GM12878 (cell line): ENCODE data around the gene PBOV1.

ENCODE experiments used
- ATF2 ChIP-seq: IDR thresholded peaks from 2 replicates; pipeline ENCODE4 v1.6.1; 2012; ENCODE audit warnings: low read length, inconsistent platforms
- ATF3 ChIP-seq: IDR thresholded peaks from 2 replicates; pipeline ENCODE4 v1.6.1; 2011; ENCODE audit warnings: low read depth, mild to moderate bottlenecking, low read length, moderate library complexity, borderline replicate concordance; ENCODE audit errors: extremely low read depth
- BHLHE40 ChIP-seq, 2 experiments: fragments of 450-650 bp in 1 of 2; IDR thresholded peaks; 2 replicates each; pipeline ENCODE4 v1.6.1; 2011 to 2017; ENCODE audit warnings: low read depth in 2 of 2, borderline replicate concordance in 1 of 2, improper control_type of control experiment in 1 of 2, low read length in 1 of 2, mild to moderate bottlenecking in 1 of 2
- CBX5 ChIP-seq: sonication (generic); IDR thresholded peaks from 2 replicates; pipeline ENCODE4 v1.6.1; 2016; ENCODE audit warnings: low read depth, moderate library complexity, mild to moderate bottlenecking, inconsistent platforms
- CTCF ChIP-seq, 3 experiments: IDR thresholded peaks in 2 of 3; conservative IDR thresholded peaks in 1 of 3; 2 replicates each; pipeline ENCODE4 v1.5.1; 2011; ENCODE audit warnings: low read depth in 3 of 3, low read length in 3 of 3, mild to moderate bottlenecking in 3 of 3, control low read depth in 2 of 3, moderate library complexity in 2 of 3, inconsistent platforms in 1 of 3, mixed read lengths in 1 of 3; ENCODE audit not compliant: control insufficient read depth in 2 of 3, insufficient read depth in 1 of 3; ENCODE audit errors: extremely low read depth in 1 of 3
- GABPA ChIP-seq: IDR thresholded peaks from 2 replicates; pipeline ENCODE4 v1.6.1; 2014; ENCODE audit warnings: antibody characterized with exemption, low read depth, mild to moderate bottlenecking, inconsistent platforms
- HCFC1 ChIP-seq: fragments of 150-350 bp; IDR thresholded peaks from 2 replicates; pipeline ENCODE4 v1.6.1; 2014; ENCODE audit warnings: low read length
- MYC ChIP-seq: IDR thresholded peaks from 2 replicates; pipeline ENCODE4 v1.6.1; 2011; ENCODE audit warnings: mild to moderate bottlenecking, low read length, moderate library complexity, inconsistent platforms; ENCODE audit not compliant: insufficient read depth, insufficient replicate concordance, insufficient read length, severe bottlenecking
- RB1 ChIP-seq: fragments of 450-650 bp; formaldehyde crosslinking; IDR thresholded peaks from 2 replicates; pipeline ENCODE4 v1.6.1; 2017; ENCODE audit warnings: mild to moderate bottlenecking, borderline replicate concordance
- REST ChIP-seq: IDR thresholded peaks from 2 replicates; pipeline ENCODE4 v1.6.1; 2012; ENCODE audit warnings: mild to moderate bottlenecking, low read depth, low read length
- SIN3A ChIP-seq: IDR thresholded peaks from 2 replicates; pipeline ENCODE4 v1.6.1; 2012; ENCODE audit warnings: low read depth, low read length, improper control_type of control experiment
- SKIL ChIP-seq: fragments of 450-650 bp; IDR thresholded peaks from 2 replicates; pipeline ENCODE4 v1.6.1; 2017; ENCODE audit warnings: mild to moderate bottlenecking, low read depth, inconsistent platforms; ENCODE audit not compliant: poor library complexity, severe bottlenecking
- SRF ChIP-seq, 2 experiments: IDR thresholded peaks; 2 replicates each; pipeline ENCODE4 v1.6.1; 2011; ENCODE audit warnings: low read depth in 2 of 2, low read length in 2 of 2, mild to moderate bottlenecking in 1 of 2, moderate library complexity in 1 of 2
- YBX1 ChIP-seq: fragments of 450-650 bp; IDR thresholded peaks from 2 replicates; pipeline ENCODE4 v1.6.1; 2016; ENCODE audit warnings: antibody characterized with exemption

- TF ChIP-seq RB1 (no peak), HCFC1 (no peak), REST (no peak), YBX1 (no peak), SKIL (no peak), SRF (IDR thresholded peaks at IDR 0.05; ENCODE audit: low read depth in 2 of 2, low read length in 2 of 2) (no peak), CTCF (IDR thresholded peaks at IDR 0.05 in 2 of 3, conservative IDR thresholded peaks at IDR 0.05 in 1 of 3; ENCODE audit: control insufficient read depth in 2 of 3, extremely low read depth in 1 of 3, insufficient read depth in 1 of 3, low read depth in 3 of 3, low read length in 3 of 3) (no peak), SIN3A (no peak), CBX5 (no peak), ATF3 (no peak), ATF2 (no peak), MYC (no peak), GABPA (no peak), BHLHE40 (IDR thresholded peaks at IDR 0.05; ENCODE audit: borderline replicate concordance in 1 of 2, low read depth in 2 of 2, low read length in 1 of 2) (no peak)
These were observed 20.7 kb downstream of the PBOV1 start for GRCh38 chr6:138197570-138197969.
